Upper lobe of right lung (tissue), 1 donor: ENCODE results near the gene CENPP. TPM values are rescaled to one million over a fixed set of nuclear protein-coding genes. Genes with fewer than 3 reads are reported as not detected.

Experiments used
- ATAC-seq: fragments of 200-7000 bp; cut with Tn5 transposase; one replicate; pipeline ENCODE4 v1.9.1; 2020; ENCODE audit warnings: mild to moderate bottlenecking, moderate library complexity
- DNase-seq: peaks from one replicate; pipeline ENCODE4 v3.0.0-alpha.2; 2020
- H3K27ac ChIP-seq: fragments of 200-600 bp; one replicate; pipeline ENCODE4 v1.8.0; 2022
- H3K27me3 ChIP-seq: fragments of 200-600 bp; one replicate; pipeline ENCODE4 v1.8.0; 2022; ENCODE audit warnings: mild to moderate bottlenecking
- H3K36me3 ChIP-seq: fragments of 200-600 bp; one replicate; pipeline ENCODE4 v1.8.0; 2022
- H3K4me1 ChIP-seq: fragments of 200-600 bp; one replicate; pipeline ENCODE4 v1.8.0; 2022
- H3K4me3 ChIP-seq: fragments of 200-600 bp; one replicate; pipeline ENCODE4 v1.8.0; 2022; ENCODE audit warnings: mild to moderate bottlenecking
- H3K9me3 ChIP-seq: fragments of 200-600 bp; one replicate; pipeline ENCODE4 v1.8.0; 2022
- intact Hi-C: fragments of 100-400 bp; cut with DNase I; formaldehyde crosslinking; loops from one replicate; pipeline ENCODE4 v1.11.0; 2022
- total RNA-seq: library from RNA; stranded (reverse); fragmentation: NEBNext Ultra II Directional; extraction: Animal tissue kit (Norgen Biotek cat#: 25700); gene quantifications from one replicate; pipeline ENCODE4 v1.2.1, GENCODE V29; 2021
- TF ChIP-seq, protein P1 (sequence below): fragments of 200-600 bp; IDR thresholded peaks from one replicate; pipeline ENCODE4 v1.8.0; 2022; ENCODE audit warnings: antibody characterized with exemption
- donor health status: DM: no; HTN: yes; CAD: no; lungs with severe emphysema.

Gene CENPP
- total RNA-seq, 1 donor from 2014 or later = 4.0 TPM

GRCh38 chr9:92608909-92609445 lies 283.2 kb downstream of the CENPP start:
- Histone ChIP-seq H3K36me3 (peaks cover 20% of the 10 kb centered on the region), H3K4me3 (no peak overlapping the region), H3K27me3 (no peaks in the 10 kb centered on the region), H3K27ac (peak overlapping the region; percentile 30), H3K4me1 (peaks cover 8% of the 10 kb centered on the region), H3K9me3 (no peaks in the 10 kb centered on the region)
- TF ChIP-seq, protein P1, sequence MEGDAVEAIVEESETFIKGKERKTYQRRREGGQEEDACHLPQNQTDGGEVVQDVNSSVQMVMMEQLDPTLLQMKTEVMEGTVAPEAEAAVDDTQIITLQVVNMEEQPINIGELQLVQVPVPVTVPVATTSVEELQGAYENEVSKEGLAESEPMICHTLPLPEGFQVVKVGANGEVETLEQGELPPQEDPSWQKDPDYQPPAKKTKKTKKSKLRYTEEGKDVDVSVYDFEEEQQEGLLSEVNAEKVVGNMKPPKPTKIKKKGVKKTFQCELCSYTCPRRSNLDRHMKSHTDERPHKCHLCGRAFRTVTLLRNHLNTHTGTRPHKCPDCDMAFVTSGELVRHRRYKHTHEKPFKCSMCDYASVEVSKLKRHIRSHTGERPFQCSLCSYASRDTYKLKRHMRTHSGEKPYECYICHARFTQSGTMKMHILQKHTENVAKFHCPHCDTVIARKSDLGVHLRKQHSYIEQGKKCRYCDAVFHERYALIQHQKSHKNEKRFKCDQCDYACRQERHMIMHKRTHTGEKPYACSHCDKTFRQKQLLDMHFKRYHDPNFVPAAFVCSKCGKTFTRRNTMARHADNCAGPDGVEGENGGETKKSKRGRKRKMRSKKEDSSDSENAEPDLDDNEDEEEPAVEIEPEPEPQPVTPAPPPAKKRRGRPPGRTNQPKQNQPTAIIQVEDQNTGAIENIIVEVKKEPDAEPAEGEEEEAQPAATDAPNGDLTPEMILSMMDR = no peak
- intact Hi-C loops = no loop called here
- ATAC-seq (no peak), DNase-seq (no peak)

DNA sequence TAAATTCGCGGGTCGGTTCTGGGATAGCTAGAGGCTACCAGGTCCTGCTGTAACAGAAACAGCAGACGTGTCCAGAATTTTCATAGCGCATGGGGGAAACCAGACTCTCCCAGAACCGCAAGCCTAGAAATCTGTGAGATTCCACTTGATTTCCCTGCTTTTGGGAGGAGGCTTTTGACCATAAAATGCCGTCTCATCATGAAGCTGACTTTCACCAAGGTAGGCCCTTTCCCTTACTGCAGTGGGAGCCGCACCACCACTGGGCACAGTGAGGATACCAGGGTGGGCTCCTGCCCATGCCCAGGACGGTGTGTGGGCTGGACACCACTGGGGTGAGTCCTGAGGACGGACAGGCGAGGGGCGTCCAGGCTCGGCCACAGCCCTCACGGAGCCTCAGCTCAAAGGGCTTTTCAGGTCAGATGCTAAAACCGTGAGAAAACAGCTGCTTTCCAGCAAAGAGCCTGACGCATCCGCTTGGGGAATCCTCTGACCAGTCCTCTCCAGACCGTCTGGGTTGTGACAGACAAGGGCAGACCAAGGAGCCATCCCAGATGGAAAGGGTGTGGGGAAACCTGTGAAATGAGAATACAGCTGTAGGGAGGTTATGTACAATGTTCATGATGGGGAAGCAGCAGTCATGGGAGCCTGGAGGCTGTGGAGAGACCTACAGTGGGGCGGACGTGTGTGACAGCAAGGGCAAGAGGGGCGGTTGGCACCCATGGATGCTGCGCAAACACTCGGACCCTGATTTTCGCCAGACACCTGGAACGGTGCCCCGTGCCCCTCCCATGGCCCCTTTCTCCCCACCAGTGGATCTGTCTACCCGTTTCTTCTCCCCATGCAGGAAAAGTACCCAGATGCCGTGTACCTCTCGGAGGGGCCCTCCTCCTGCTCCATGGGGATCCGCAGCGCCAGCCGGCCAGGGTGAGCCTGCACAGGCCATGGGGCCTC lies 285.0 kb downstream of the CENPP start:
- TF ChIP-seq, protein P1 = no peak
- H3K9me3 ChIP-seq = no peaks in the 10 kb centered on the region
- H3K4me3 ChIP-seq = no peak overlapping the region
- no peak for DNase-seq
- H3K4me1 ChIP-seq = peaks cover 8% of the 10 kb centered on the region
- H3K36me3 ChIP-seq = peaks cover 32% of the 10 kb centered on the region
- H3K27me3 ChIP-seq = no peaks in the 10 kb centered on the region
- peak overlapping the region; percentile 26 for H3K27ac ChIP-seq
- ATAC-seq = peak; percentile 28
- intact Hi-C loops = no loop called here

DNA sequence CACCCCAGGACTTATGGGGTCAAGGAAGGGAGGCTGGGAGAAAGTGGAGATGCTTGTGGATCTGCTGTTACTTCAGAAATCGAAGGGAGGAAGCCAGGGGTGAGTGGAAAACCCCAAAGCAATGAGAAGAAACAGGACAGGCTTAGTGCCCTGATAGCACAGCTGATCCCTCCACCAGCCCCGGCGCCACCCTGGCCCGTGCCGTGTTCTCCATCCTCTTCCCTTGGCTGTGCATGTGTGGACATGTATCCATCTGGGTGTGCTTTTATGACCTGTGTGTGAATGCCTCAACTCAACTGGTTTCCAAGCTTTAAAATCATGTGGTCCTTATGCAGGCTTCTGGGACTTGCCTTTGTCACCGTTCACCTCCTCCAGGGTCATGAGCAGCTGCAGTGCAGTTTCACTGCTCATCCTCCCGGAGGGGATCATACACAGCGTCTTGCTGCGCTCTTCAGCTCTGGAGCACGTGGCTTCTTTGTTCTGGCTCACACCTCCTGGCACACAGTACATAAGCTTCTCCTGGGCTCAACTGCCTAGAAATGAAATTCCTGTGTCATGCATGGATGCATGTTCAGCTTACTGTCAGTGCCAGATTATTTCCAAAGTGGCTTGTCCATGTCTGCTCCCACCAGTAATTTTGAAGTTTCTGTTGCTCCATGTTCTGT lies 286.0 kb downstream of the CENPP start:
- TF ChIP-seq, protein P1 = no peak
- DNase-seq (no peak), ATAC-seq (no peak)
- no peaks in the 10 kb centered on the region for H3K9me3 ChIP-seq
- no peak overlapping the region for H3K27ac ChIP-seq
- intact Hi-C loops = no loop called here
- H3K4me3 ChIP-seq = no peak overlapping the region
- peaks cover 38% of the 10 kb centered on the region for H3K36me3 ChIP-seq
- peaks cover 8% of the 10 kb centered on the region for H3K4me1 ChIP-seq
- no peaks in the 10 kb centered on the region for H3K27me3 ChIP-seq

- Histone ChIP-seq H3K27me3 (no peaks in the 10 kb centered on the region), H3K27ac (no peak overlapping the region), H3K4me3 (no peak overlapping the region), H3K9me3 (no peaks in the 10 kb centered on the region), H3K36me3 (peaks cover 40% of the 10 kb centered on the region), H3K4me1 (peaks cover 8% of the 10 kb centered on the region)
- no peak for DNase-seq
- ATAC-seq = no peak
- intact Hi-C loops = no loop called here
- TF ChIP-seq, protein P1 = no peak
Observed at GRCh38 chr9:92612292-92612691, 286.5 kb downstream of the CENPP start.

GRCh38 chr9:92612816-92613215 lies 287.1 kb downstream of the CENPP start:
- no peak overlapping the region for H3K27ac ChIP-seq
- H3K9me3 ChIP-seq = no peaks in the 10 kb centered on the region
- DNase-seq = no peak
- TF ChIP-seq, protein P1 = no peak
- ATAC-seq = no peak
- H3K4me1 ChIP-seq = peaks cover 8% of the 10 kb centered on the region
- H3K27me3 ChIP-seq = no peaks in the 10 kb centered on the region
- intact Hi-C loops = no loop called here
- peaks cover 46% of the 10 kb centered on the region for H3K36me3 ChIP-seq
- H3K4me3 ChIP-seq = no peak overlapping the region
